Transverse colon (tissue), 4 donors: ENCODE data around the gene MRPL39. TPM values are rescaled to one million over a fixed set of nuclear protein-coding genes. Genes with fewer than 3 reads are reported as not detected.

Experiments used
- DNase-seq: peaks from one replicate; pipeline ENCODE4 v3.0.0-alpha.2; 2019
- H3K27ac ChIP-seq, 4 donors: fragments of 200-600 bp; sonication (generic); 2 replicates each; pipeline ENCODE4 v1.5.1; 2016 to 2018; ENCODE audit warnings: inconsistent platforms in 4 of 4
- H3K27me3 ChIP-seq: fragments of 200-600 bp; sonication (generic); 2 replicates; pipeline ENCODE4 v1.5.1; 2017; ENCODE audit warnings: inconsistent platforms
- H3K36me3 ChIP-seq, 4 donors: fragments of 200-600 bp; sonication (generic); 2 replicates each; pipeline ENCODE4 v1.5.1; 2017 to 2019; ENCODE audit warnings: inconsistent platforms in 4 of 4
- H3K4me1 ChIP-seq, 4 donors: fragments of 200-600 bp; sonication (generic); 2 replicates each; pipeline ENCODE4 v1.5.1; 2017 to 2020; ENCODE audit warnings: inconsistent platforms in 4 of 4
- H3K4me3 ChIP-seq, 4 donors: fragments of 200-600 bp; sonication (generic); 1 replicate in 1 of 4; 2 replicates in 3 of 4; pipeline versions ENCODE4 v1.5.1 to v1.6.1; 2017 to 2019; ENCODE audit warnings: inconsistent platforms in 4 of 4
- H3K9me3 ChIP-seq, 2 donors: fragments of 200-600 bp; sonication (generic); 2 replicates each; pipeline ENCODE4 v1.5.1; 2017 to 2019; ENCODE audit warnings: inconsistent platforms in 2 of 2
- CTCF ChIP-seq, 5 experiments: fragments of 200-600 bp in 3 of 5; fragments of 450-650 bp in 2 of 5; sonication (generic) in 3 of 5; IDR thresholded peaks; 1 replicate in 2 of 5; 2 replicates in 3 of 5; pipeline ENCODE4 v1.5.1; 2016 to 2017; ENCODE audit warnings: antibody characterized with exemption in 5 of 5, inconsistent platforms in 3 of 5, mild to moderate bottlenecking in 2 of 5, moderate library complexity in 1 of 5
- EP300 ChIP-seq: sonication (generic); formaldehyde crosslinking; IDR thresholded peaks from one replicate; pipeline ENCODE4 v1.6.1; 2017; ENCODE audit warnings: antibody characterized with exemption, low read depth
- POLR2A ChIP-seq: fragments of 450-650 bp; IDR thresholded peaks from one replicate; pipeline ENCODE4 v1.6.1; 2016; ENCODE audit warnings: antibody characterized with exemption, mild to moderate bottlenecking, moderate library complexity
- POLR2AphosphoS5 ChIP-seq, 3 donors: sonication (generic); formaldehyde crosslinking; IDR thresholded peaks; one replicate each; pipeline ENCODE4 v1.6.1; 2016; ENCODE audit warnings: antibody characterized with exemption in 3 of 3
- WGBS, 2 donors: methylation state at CpG; one replicate each; pipeline ENCODE4 v1.1.5; 2018; ENCODE audit warnings: low coverage in 1 of 2; 5-methylcytosine and 5-hydroxymethylcytosine counted together
- in situ Hi-C, 4 donors: fragments of 200-750 bp; cut with MboI; loops; one replicate each; pipeline versions ENCODE4 v1.15.0 to v1.15.1; 2017; ENCODE audit warnings: low sequenced_read_pairs in 3 of 4, low pct_ligation_motif_present in 1 of 4, low pct_unique_long_range_greater_than_20kb in 1 of 4
- intact Hi-C: fragments of 100-400 bp; cut with DNase I; formaldehyde crosslinking; loops from one replicate; pipeline ENCODE4 v1.15.1; 2023; ENCODE audit warnings: low total_unique reads
- total RNA-seq, 4 donors: library from RNA; depleted of rRNA; stranded (reverse); fragments of >200 nt; gene quantifications; one replicate each; pipeline ENCODE4 v1.1.0, GENCODE V29; 2016

The MRPL39 gene
- total RNA-seq = 10 to 100 TPM in 3 of 4 donors, not detected in 1; 10.1 to 16.8 (median 14.9) TPM

DNA sequence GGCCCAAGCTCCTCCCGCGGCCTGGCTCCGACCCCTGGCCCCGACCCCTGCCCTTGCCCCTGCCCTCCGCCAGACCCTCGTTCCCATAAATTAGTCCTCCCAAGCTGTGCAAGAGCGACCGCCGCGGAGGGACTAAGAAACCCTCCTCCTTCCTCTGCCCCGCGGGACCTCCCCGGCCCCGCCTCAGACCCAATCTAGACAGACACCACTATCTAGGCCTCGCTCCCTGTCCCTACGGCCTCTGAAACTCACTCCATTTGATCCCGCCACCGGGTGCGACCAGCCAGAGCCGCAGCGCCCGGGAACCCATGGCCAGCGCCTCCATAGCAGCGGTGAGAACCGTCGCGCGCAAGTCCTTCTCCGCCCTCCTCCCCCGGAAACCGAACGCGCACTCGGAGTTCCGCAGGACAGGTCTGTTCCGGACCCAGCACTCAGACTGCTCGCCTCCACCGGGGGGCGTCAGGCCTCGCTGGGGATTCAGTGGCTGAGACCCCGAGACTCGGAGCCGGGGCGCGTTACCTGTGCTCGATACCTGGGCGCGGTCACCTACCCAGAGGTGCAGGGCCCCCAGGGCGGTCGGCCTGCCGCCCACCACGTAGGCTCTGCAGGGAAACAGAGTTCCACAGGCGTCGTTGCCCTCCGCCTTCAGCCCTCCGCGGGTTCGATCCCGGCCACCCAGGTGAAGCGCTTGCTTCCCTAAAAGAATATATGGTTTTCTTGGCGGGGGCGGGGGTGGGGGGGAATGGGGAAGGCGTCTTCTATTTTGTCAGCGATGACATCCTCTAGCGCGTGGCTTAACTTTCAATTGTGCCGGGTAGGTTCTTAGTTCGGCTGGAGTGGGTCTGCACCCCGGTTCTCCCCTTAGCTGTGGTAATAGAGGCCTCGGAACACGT lies at the start of gene MRPL39:
Gene MRPL39, minus strand, starts transcription at position 331 of the 893 bp plus-strand sequence. Its CDS starts 6 bp downstream, at position 325.
- in situ Hi-C loops (loop anchor here (5.0 to 25.0 kb wide), 4 partner anchors 97 to 1105 kb away; no protein-coding TSS in a partner anchor), intact Hi-C loops (loop anchor here (2.0 to 10.0 kb wide), 2 partner anchors 101 to 127 kb away; partner anchors contain the start of genes ATP5PF and GABPA)
- Histone ChIP-seq H3K4me1 (peaks cover 9 to 31% (median 11%) of the 10 kb centered on the region in 4 donors), H3K9me3 (no peaks in the 10 kb centered on the region), H3K4me3 (peak within 1 kb of the TSS; percentile 70 to 95 (median 74)), H3K27me3 (no peaks in the 10 kb centered on the region), H3K36me3 (peaks cover 0 to 8% (median 0%) of the 10 kb centered on the region in 4 donors), H3K27ac (peak within 1 kb of the TSS; percentile 78 to 88 (median 84))
- TF ChIP-seq EP300 (no peak), CTCF (IDR thresholded peaks at IDR 0.05) (peak; percentile 36 to 71 (median 50)), POLR2A (peak; percentile 55), POLR2AphosphoS5 (IDR thresholded peaks at IDR 0.05) (peak; percentile 61 to 66 (median 63))
- peak; percentile 89 for DNase-seq
- WGBS, 2 donors = 0 to 2% methylated on average over 2 to 28 of the region's 71 CpGs

DNA sequence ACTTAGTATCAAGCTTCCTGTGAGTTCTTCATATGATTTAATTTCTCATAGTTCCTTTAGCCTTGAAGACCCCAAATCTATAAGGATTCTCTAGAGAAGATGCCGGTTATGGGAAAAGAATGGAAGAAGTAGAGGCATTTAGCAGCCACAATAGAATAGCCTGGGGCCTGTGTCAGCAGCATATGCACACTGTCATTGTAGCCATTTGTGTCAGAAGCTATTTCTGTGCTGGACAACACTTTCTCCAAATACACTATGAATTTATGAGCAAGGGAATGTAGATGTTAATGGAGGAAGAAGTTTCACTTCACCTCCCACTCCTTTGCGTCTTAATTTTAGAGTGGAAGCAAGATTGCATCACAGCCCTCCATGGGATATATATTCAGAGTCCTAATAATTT lies 49.1 kb upstream of the MRPL39 start:
- 91 to 96% methylated on average over 2 of the region's 2 CpGs for whole genome bisulfite sequencing, 2 donors
- TF ChIP-seq POLR2A (no peak), CTCF (IDR thresholded peaks at IDR 0.05) (no peak), EP300 (no peak), POLR2AphosphoS5 (IDR thresholded peaks at IDR 0.05) (no peak)
- Histone ChIP-seq H3K9me3 (peaks cover 0 to 3% of the 10 kb centered on the region in 2 donors), H3K36me3 (no peaks in the 10 kb centered on the region), H3K27me3 (no peaks in the 10 kb centered on the region), H3K27ac (no peak overlapping the region), H3K4me1 (no peaks in the 10 kb centered on the region), H3K4me3 (no peak overlapping the region)
- in situ Hi-C loops = no loop called here
- intact Hi-C loops = no loop called here
- no peak for DNase-seq

- Histone ChIP-seq H3K4me3 (no peak overlapping the region), H3K4me1 (peaks cover 0 to 18% (median 0%) of the 10 kb centered on the region in 4 donors), H3K36me3 (no peaks in the 10 kb centered on the region), H3K27ac (no peak overlapping the region), H3K9me3 (no peaks in the 10 kb centered on the region), H3K27me3 (no peaks in the 10 kb centered on the region)
- in situ Hi-C loops (no loop called here), intact Hi-C loops (no loop called here)
- no peak for TF ChIP-seq CTCF (IDR thresholded peaks at IDR 0.05)
- TF ChIP-seq POLR2A = no peak
- TF ChIP-seq EP300 = no peak
- no peak for TF ChIP-seq POLR2AphosphoS5 (IDR thresholded peaks at IDR 0.05)
- no peak for DNase-seq
- WGBS, 2 donors = 81 to 90% methylated on average over 3 to 7 of the region's 7 CpGs
These were observed 41.9 kb upstream of the MRPL39 start for GRCh38 chr21:25649146-25649545.

GRCh38 chr21:25647647-25648046 lies 40.4 kb upstream of the MRPL39 start:
- 33 to 57% methylated on average over 1 to 5 of the region's 5 CpGs for WGBS, 2 donors
- TF ChIP-seq EP300 = no peak
- no peak for TF ChIP-seq CTCF (IDR thresholded peaks at IDR 0.05)
- no peak for TF ChIP-seq POLR2AphosphoS5 (IDR thresholded peaks at IDR 0.05)
- no peak for TF ChIP-seq POLR2A
- H3K4me1 ChIP-seq = peaks cover 0 to 18% (median 0%) of the 10 kb centered on the region in 4 donors
- DNase-seq = no peak
- in situ Hi-C loops (no loop called here), intact Hi-C loops (no loop called here)
- H3K27me3 ChIP-seq = no peaks in the 10 kb centered on the region
- H3K9me3 ChIP-seq = no peaks in the 10 kb centered on the region
- no peaks in the 10 kb centered on the region for H3K36me3 ChIP-seq
- H3K27ac ChIP-seq = no peak overlapping the region
- H3K4me3 ChIP-seq = no peak overlapping the region
